Hippocampal formation (tissue), 2 donors: ENCODE measurements around the gene STX7.
A peak's percentile ranks its signal among the peaks of the same experiment; 100 is the strongest.

Source experiments
- DNase-seq, 2 donors: peaks; one replicate each; lab custom pipeline; 2025; lab: John Stamatoyannopoulos, UW

STX7 gene

GRCh38 chr6:132476688-132477087 is 36.2 kb downstream of the STX7 start:
- no peak for DNase-seq

- no peak for DNase-seq
These were observed 37.0 kb downstream of the STX7 start for GRCh38 chr6:132475925-132476324.

- DNase-seq, result no peak
These were observed 41.1 kb downstream of the STX7 start for GRCh38 chr6:132471787-132472186.

GRCh38 chr6:132466952-132467351 is 46.0 kb downstream of the STX7 start:
- DNase-seq, result no peak

GRCh38 chr6:132465530-132466485 is 47.1 kb downstream of the STX7 start:
- DNase-seq, result no peak

GRCh38 chr6:132464538-132465256 is 48.2 kb downstream of the STX7 start:
- no peak for DNase-seq

- no peak for DNase-seq
These were observed 51.0 kb downstream of the STX7 start for GRCh38 chr6:132461958-132462357.

GRCh38 chr6:132459605-132459952 is 53.3 kb downstream of the STX7 start:
- no peak for DNase-seq

GRCh38 chr6:132458887-132459604 is 53.9 kb downstream of the STX7 start:
- no peak for DNase-seq

GRCh38 chr6:132456700-132457143 is 56.2 kb downstream of the STX7 start:
- peak in 1 of 2 donors; percentile 6 for DNase-seq

GRCh38 chr6:132446855-132447241 is 66.1 kb downstream of the STX7 start:
- DNase-seq, result no peak

- DNase-seq, result peak in 1 of 2 donors; percentile 6
These were observed 66.6 kb downstream of the STX7 start for GRCh38 chr6:132446141-132446854.

- DNase-seq, result no peak
These were observed 67.5 kb downstream of the STX7 start for GRCh38 chr6:132445201-132445951.

- DNase-seq, result no peak
These were observed 69.7 kb downstream of the STX7 start for GRCh38 chr6:132443206-132443605.

- DNase-seq, result no peak
These were observed 82.8 kb downstream of the STX7 start for GRCh38 chr6:132430110-132430509.

GRCh38 chr6:132425176-132425575 is 87.7 kb downstream of the STX7 start:
- DNase-seq, result no peak

GRCh38 chr6:132423839-132424238 is 89.1 kb downstream of the STX7 start:
- DNase-seq, result no peak

GRCh38 chr6:132418235-132418965 is 94.5 kb downstream of the STX7 start:
- no peak for DNase-seq

GRCh38 chr6:132414761-132415160 is 98.2 kb downstream of the STX7 start:
- DNase-seq, result no peak

GRCh38 chr6:132414322-132414721 is 98.6 kb downstream of the STX7 start:
- no peak for DNase-seq

- no peak for DNase-seq
These were observed 99.5 kb downstream of the STX7 start for GRCh38 chr6:132413499-132413802.
